ENCODE data around the gene ZNF700.
"Not testable (repeated sequence)": the region's sequence is repeated elsewhere in the genome, so short reads cannot be mapped to it uniquely, and the experiment has no call there.

ZNF700 gene

DNA sequence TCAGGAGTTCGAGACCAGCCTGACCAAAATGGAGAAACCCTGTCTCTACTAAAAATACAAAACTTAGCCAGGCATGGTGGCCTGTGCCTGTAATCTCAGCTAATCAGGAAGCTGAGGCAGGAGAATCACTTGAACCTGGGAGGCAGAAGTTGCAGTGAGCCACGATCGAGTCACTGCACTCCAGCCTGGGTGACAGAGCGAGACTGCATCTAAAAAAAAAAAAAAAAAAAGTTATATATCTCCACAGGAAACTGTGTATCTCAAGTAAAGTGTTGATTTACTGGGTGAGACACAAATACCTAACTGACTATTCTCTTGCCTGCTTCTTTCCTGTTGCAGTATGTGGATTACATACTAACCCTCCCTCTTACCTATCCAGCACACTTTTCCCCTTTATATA, 67.0 kb downstream of the ZNF700 start:
- DNase-seq = not testable (repeated sequence)

DNA sequence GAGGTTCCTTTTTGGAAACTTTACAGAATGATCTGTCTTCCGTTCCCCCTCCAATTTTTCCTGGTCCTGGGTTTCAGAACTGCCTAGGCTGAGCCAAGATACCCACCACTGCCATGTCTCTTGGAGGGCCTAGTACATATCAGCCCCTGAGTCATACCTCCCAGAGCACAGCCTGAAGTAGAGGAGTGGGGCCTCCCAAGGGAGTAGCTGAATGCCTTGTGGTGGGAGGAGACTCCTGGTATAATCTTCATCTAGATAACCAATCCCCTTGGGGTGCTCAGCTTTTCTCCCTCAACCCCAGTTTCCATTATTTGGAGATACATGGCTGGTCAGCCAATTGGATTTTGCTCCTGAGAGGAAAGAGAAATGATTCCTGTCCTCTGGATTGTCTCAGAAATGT, 70.3 kb downstream of the ZNF700 start:
- no peak for DNase-seq
